Measurements from ENCODE around the gene GNAQ. TPM values are rescaled to one million over a fixed set of nuclear protein-coding genes. Genes with fewer than 3 reads are reported as not detected.

The GNAQ gene
- polyA plus RNA-seq, 3 donors, result 8.3 to 51.0 (median 9.6) TPM

- peak overlapping the region; percentile 57 to 84 for H3K27ac ChIP-seq (ENCODE audit: low read depth in 1 of 2, low read length in 2 of 2)
- peak overlapping the region; percentile 19 for H3K9ac ChIP-seq (ENCODE audit: insufficient read depth, low read length, poor library complexity, severe bottlenecking)
- Mint-ChIP-seq H3K36me3 (peaks cover under 1 to 1% of the 10 kb centered on the region in 2 donors), H3K9me3 (peaks cover 0 to 5% (median 3%) of the 10 kb centered on the region in 7 donors), H3K4me1 (peaks cover 76% of the 10 kb centered on the region), H3K27ac (peak overlapping the region; percentile 90 to 96 (median 92)), H3K27me3 (ENCODE audit: low read depth in 3 of 3) (no peaks in the 10 kb centered on the region), H3K4me3 (peak overlapping the region; percentile 58 to 96)
- peaks cover 61 to 75% of the 10 kb centered on the region in 2 donors for H3K4me1 ChIP-seq (ENCODE audit: control insufficient read depth in 1 of 2, insufficient read depth in 2 of 2, low read length in 2 of 2)
- DNase-seq, result peak; percentile 46 to 81 (median 81)
- peaks cover 52% of the 10 kb centered on the region for H4K20me1 ChIP-seq (ENCODE audit: insufficient read depth, low read length)
- H2AFZ ChIP-seq (ENCODE audit: insufficient read depth, low read depth, low read length, poor library complexity, severe bottlenecking), result no peak overlapping the region
- peak overlapping the region; percentile 76 for H3K4me2 ChIP-seq (replicated peaks; ENCODE audit: extremely low read depth, low read length, poor library complexity, severe bottlenecking)
- no peaks in the 10 kb centered on the region for H3K36me3 ChIP-seq (replicated peaks in 1 of 2; ENCODE audit: control insufficient read depth in 1 of 2, insufficient read depth in 2 of 2, low read length in 2 of 2)
- no peaks in the 10 kb centered on the region for H3K27me3 ChIP-seq (ENCODE audit: control insufficient read depth in 2 of 2, insufficient read depth in 2 of 2, low read length in 2 of 2)
- H3K9me3 ChIP-seq (replicated peaks in 1 of 2; ENCODE audit: control insufficient read depth in 1 of 2, insufficient read depth in 1 of 2, low read length in 2 of 2), result no peaks in the 10 kb centered on the region
- H3K4me3 ChIP-seq (replicated peaks in 1 of 3; ENCODE audit: low read depth in 2 of 3, low read length in 3 of 3), result peak overlapping the region in 2 of 3 experiments; percentile 39 to 71
- TF ChIP-seq CTCF (IDR thresholded peaks at IDR 0.05), result no peak
- 0% methylated on average over 2 of the region's 6 CpGs for WGBS (ENCODE audit: insufficient coverage)
- intact Hi-C loops (cut with micrococcal nuclease), result loop anchor here in 1 of 2 donors (10.0 kb wide), 1 partner anchor 90 kb away; the partner anchor contains the start of gene GNAQ
- H3K79me2 ChIP-seq (ENCODE audit: insufficient read depth, low read length), result peaks cover 91% of the 10 kb centered on the region
These were observed 86.9 kb downstream of the GNAQ start for GRCh38 chr9:77944556-77945243.

- Mint-ChIP-seq H3K4me1 (peaks cover 68% of the 10 kb centered on the region), H3K36me3 (peaks cover 7 to 8% of the 10 kb centered on the region in 2 donors), H3K4me3 (no peak overlapping the region), H3K27me3 (ENCODE audit: low read depth in 3 of 3) (no peaks in the 10 kb centered on the region), H3K27ac (peak overlapping the region in 3 of 7 donors; percentile 53 to 69 (median 62)), H3K9me3 (peaks cover 0 to 5% (median 3%) of the 10 kb centered on the region in 7 donors)
- H3K4me2 ChIP-seq (replicated peaks; ENCODE audit: extremely low read depth, low read length, poor library complexity, severe bottlenecking), result peak overlapping the region; percentile 76
- no peak overlapping the region for H2AFZ ChIP-seq (ENCODE audit: insufficient read depth, low read depth, low read length, poor library complexity, severe bottlenecking)
- H3K79me2 ChIP-seq (ENCODE audit: insufficient read depth, low read length), result peaks cover 91% of the 10 kb centered on the region
- no peak for TF ChIP-seq CTCF (IDR thresholded peaks at IDR 0.05)
- no CpG with 5 or more reads among the region's 4 CpGs for WGBS (ENCODE audit: insufficient coverage)
- no peak for DNase-seq
- no peaks in the 10 kb centered on the region for H3K27me3 ChIP-seq (ENCODE audit: control insufficient read depth in 2 of 2, insufficient read depth in 2 of 2, low read length in 2 of 2)
- H3K27ac ChIP-seq (ENCODE audit: low read depth in 1 of 2, low read length in 2 of 2), result peak overlapping the region in 1 of 2 donors; percentile 84
- peaks cover 55 to 68% of the 10 kb centered on the region in 2 donors for H3K4me1 ChIP-seq (ENCODE audit: control insufficient read depth in 1 of 2, insufficient read depth in 2 of 2, low read length in 2 of 2)
- peaks cover 47% of the 10 kb centered on the region for H4K20me1 ChIP-seq (ENCODE audit: insufficient read depth, low read length)
- H3K9me3 ChIP-seq (replicated peaks in 1 of 2; ENCODE audit: control insufficient read depth in 1 of 2, insufficient read depth in 1 of 2, low read length in 2 of 2), result no peaks in the 10 kb centered on the region
- no peak overlapping the region for H3K4me3 ChIP-seq (replicated peaks in 1 of 3; ENCODE audit: low read depth in 2 of 3, low read length in 3 of 3)
- H3K9ac ChIP-seq (ENCODE audit: insufficient read depth, low read length, poor library complexity, severe bottlenecking), result no peak overlapping the region
- intact Hi-C loops (cut with micrococcal nuclease), result loop anchor here in 1 of 2 donors (10.0 kb wide), 1 partner anchor 92 kb away; the partner anchor contains the start of gene GNAQ
- H3K36me3 ChIP-seq (replicated peaks in 1 of 2; ENCODE audit: control insufficient read depth in 1 of 2, insufficient read depth in 2 of 2, low read length in 2 of 2), result no peaks in the 10 kb centered on the region
These were observed 88.6 kb downstream of the GNAQ start for GRCh38 chr9:77943057-77943456.

Measured in CD14-positive monocyte (primary cell).